ENCODE data around the gene ZNF157. TPM values are rescaled to one million over a fixed set of nuclear protein-coding genes. Genes with fewer than 3 reads are reported as not detected.
"Not testable (repeated sequence)": the region's sequence is repeated elsewhere in the genome, so short reads cannot be mapped to it uniquely, and the experiment has no call there.

The ZNF157 gene
- total RNA-seq, 4 donors from 2014 or later: 0.14 to 0.32 TPM; not detected in 2

GRCh38 chrX:47361538-47362511, 8.6 kb upstream of the ZNF157 start:
- 30 to 50% methylated on average over 2 to 13 of the region's 13 CpGs for WGBS, 2 donors (ENCODE audit: low coverage in 1 of 2)
- peak overlapping the region in 2 of 4 donors; percentile 12 to 19 for H3K4me3 ChIP-seq
- intact Hi-C loops (cut with DNase I; ENCODE audit: low total_unique reads): no loop called here

DNA sequence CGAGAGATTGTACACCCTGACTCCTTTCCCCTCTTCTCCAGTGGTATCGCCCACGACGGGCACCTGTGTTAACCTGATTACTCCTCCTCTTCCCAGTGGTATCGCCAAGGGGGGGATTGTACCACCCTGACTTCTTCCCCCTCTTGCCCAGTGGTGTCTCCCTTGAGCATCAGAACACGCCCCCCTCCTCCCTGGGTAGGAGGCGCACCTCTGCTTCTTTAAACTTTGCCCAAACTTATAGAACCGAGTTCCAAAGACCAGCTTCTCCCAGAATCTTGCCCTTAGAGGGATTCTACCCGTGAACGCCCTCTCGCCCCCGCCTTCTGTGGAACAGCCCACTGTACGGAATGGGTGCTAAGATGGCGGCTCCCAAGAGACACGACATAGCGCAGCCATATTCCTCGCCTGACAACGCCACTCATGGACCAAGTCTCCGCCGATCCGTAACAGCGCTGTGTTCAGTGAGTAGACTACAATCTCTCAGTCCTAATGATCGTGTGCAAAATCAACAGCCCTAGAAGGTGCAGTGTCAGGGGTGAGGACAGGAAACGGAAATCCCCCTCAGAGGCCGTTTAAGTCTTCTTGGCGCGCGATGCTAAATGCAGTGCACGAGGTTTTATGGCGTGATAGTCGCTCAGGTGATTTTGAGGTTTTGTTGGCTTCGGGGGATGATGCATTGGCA, 4.2 kb upstream of the ZNF157 start:
- DNase-seq: peak; percentile 50
- Histone ChIP-seq H3K27me3 (no peaks in the 10 kb centered on the region), H3K36me3 (no peaks in the 10 kb centered on the region), H3K4me3 (peak overlapping the region in 3 of 4 donors; percentile 20 to 43 (median 23)), H3K27ac (peak overlapping the region; percentile 33 to 38 (median 36)), H3K4me1 (no peaks in the 10 kb centered on the region), H3K9me3 (no peaks in the 10 kb centered on the region)
- intact Hi-C loops (cut with DNase I; ENCODE audit: low total_unique reads) (no loop called here), in situ Hi-C loops (cut with MboI; ENCODE audit: low pct_ligation_motif_present in 1 of 4, low pct_unique_long_range_greater_than_20kb in 1 of 4, low sequenced_read_pairs in 3 of 4) (no loop called here)
- TF ChIP-seq, protein P1, sequence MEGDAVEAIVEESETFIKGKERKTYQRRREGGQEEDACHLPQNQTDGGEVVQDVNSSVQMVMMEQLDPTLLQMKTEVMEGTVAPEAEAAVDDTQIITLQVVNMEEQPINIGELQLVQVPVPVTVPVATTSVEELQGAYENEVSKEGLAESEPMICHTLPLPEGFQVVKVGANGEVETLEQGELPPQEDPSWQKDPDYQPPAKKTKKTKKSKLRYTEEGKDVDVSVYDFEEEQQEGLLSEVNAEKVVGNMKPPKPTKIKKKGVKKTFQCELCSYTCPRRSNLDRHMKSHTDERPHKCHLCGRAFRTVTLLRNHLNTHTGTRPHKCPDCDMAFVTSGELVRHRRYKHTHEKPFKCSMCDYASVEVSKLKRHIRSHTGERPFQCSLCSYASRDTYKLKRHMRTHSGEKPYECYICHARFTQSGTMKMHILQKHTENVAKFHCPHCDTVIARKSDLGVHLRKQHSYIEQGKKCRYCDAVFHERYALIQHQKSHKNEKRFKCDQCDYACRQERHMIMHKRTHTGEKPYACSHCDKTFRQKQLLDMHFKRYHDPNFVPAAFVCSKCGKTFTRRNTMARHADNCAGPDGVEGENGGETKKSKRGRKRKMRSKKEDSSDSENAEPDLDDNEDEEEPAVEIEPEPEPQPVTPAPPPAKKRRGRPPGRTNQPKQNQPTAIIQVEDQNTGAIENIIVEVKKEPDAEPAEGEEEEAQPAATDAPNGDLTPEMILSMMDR (IDR thresholded peaks at IDR 0.05): no peak
- TF ChIP-seq EP300 (IDR thresholded peaks at IDR 0.05; ENCODE audit: low read depth) (no peak), POLR2AphosphoS5 (IDR thresholded peaks at IDR 0.05) (no peak), POLR2A (IDR thresholded peaks at IDR 0.05) (no peak)
- 30% methylated on average over 22 of the region's 32 CpGs; no CpG with 5 or more reads in 1 of the 2 donors for WGBS, 2 donors (ENCODE audit: low coverage in 1 of 2)

More at GRCh38 chrX:47361538-47362511, 8.6 kb upstream of the ZNF157 start:
- H3K4me1 ChIP-seq: no peaks in the 10 kb centered on the region
- in situ Hi-C loops (cut with MboI; ENCODE audit: low pct_ligation_motif_present in 1 of 4, low pct_unique_long_range_greater_than_20kb in 1 of 4, low sequenced_read_pairs in 3 of 4): no loop called here
- DNase-seq: peak; percentile 69
- TF ChIP-seq EP300 (IDR thresholded peaks at IDR 0.05; ENCODE audit: low read depth) (no peak), POLR2AphosphoS5 (IDR thresholded peaks at IDR 0.05) (no peak), POLR2A (IDR thresholded peaks at IDR 0.05) (no peak)
- TF ChIP-seq, protein P1 (IDR thresholded peaks at IDR 0.05): no peak
- H3K27me3 ChIP-seq: no peaks in the 10 kb centered on the region
- H3K27ac ChIP-seq: peak overlapping the region; percentile 70 to 86 (median 78)
- H3K36me3 ChIP-seq: no peaks in the 10 kb centered on the region
- H3K9me3 ChIP-seq: no peaks in the 10 kb centered on the region

- intact Hi-C loops (cut with DNase I; ENCODE audit: low total_unique reads): no loop called here
- Histone ChIP-seq H3K36me3 (no peaks in the 10 kb centered on the region), H3K27me3 (no peaks in the 10 kb centered on the region), H3K27ac (no peak overlapping the region), H3K4me3 (no peak overlapping the region), H3K4me1 (no peaks in the 10 kb centered on the region), H3K9me3 (no peaks in the 10 kb centered on the region)
- 35 to 56% methylated on average over 2 to 5 of the region's 5 CpGs for WGBS, 2 donors (ENCODE audit: low coverage in 1 of 2)
- no peak for DNase-seq
- TF ChIP-seq EP300 (IDR thresholded peaks at IDR 0.05; ENCODE audit: low read depth) (no peak), POLR2A (IDR thresholded peaks at IDR 0.05) (no peak), POLR2AphosphoS5 (IDR thresholded peaks at IDR 0.05) (no peak)
- TF ChIP-seq, protein P1 (IDR thresholded peaks at IDR 0.05): no peak
- in situ Hi-C loops (cut with MboI; ENCODE audit: low pct_ligation_motif_present in 1 of 4, low pct_unique_long_range_greater_than_20kb in 1 of 4, low sequenced_read_pairs in 3 of 4): no loop called here
These were observed 2.8 kb downstream of the ZNF157 start for GRCh38 chrX:47373198-47373597.

- H3K9me3 ChIP-seq: no peaks in the 10 kb centered on the region
- no peak overlapping the region for H3K4me3 ChIP-seq
- H3K4me1 ChIP-seq: no peaks in the 10 kb centered on the region
- H3K36me3 ChIP-seq: no peaks in the 10 kb centered on the region
- in situ Hi-C loops (cut with MboI; ENCODE audit: low pct_ligation_motif_present in 1 of 4, low pct_unique_long_range_greater_than_20kb in 1 of 4, low sequenced_read_pairs in 3 of 4) (loop anchor here (10.0 to 25.0 kb wide), 3 partner anchors 132 to 193 kb away; partner anchors contain the start of gene UBA1 (in 4 of the 4)), intact Hi-C loops (cut with DNase I; ENCODE audit: low total_unique reads) (loop anchor here (10.0 kb wide), 1 partner anchor 145 kb away; no protein-coding TSS in a partner anchor)
- no peaks in the 10 kb centered on the region for H3K27me3 ChIP-seq
- H3K27ac ChIP-seq: no peak overlapping the region
- DNase-seq: peak; percentile 51
- 64% methylated on average over 10 of the region's 10 CpGs; no CpG with 5 or more reads in 1 of the 2 donors for WGBS, 2 donors (ENCODE audit: low coverage in 1 of 2)
- TF ChIP-seq EP300 (IDR thresholded peaks at IDR 0.05; ENCODE audit: low read depth) (no peak), POLR2A (IDR thresholded peaks at IDR 0.05) (no peak), POLR2AphosphoS5 (IDR thresholded peaks at IDR 0.05) (no peak)
These were observed 9.9 kb downstream of the ZNF157 start for GRCh38 chrX:47380268-47380667.

- DNase-seq, H3K9me3 ChIP-seq, H3K27me3 ChIP-seq, H3K4me3 ChIP-seq, H3K36me3 ChIP-seq, H3K27ac ChIP-seq, H3K4me1 ChIP-seq: not testable (repeated sequence)
- intact Hi-C loops (cut with DNase I; ENCODE audit: low total_unique reads) (loop anchor here (10.0 kb wide), 1 partner anchor 144 kb away; no protein-coding TSS in a partner anchor), in situ Hi-C loops (cut with MboI; ENCODE audit: low pct_ligation_motif_present in 1 of 4, low pct_unique_long_range_greater_than_20kb in 1 of 4, low sequenced_read_pairs in 3 of 4) (loop anchor here (10.0 to 25.0 kb wide), 3 partner anchors 131 to 194 kb away; partner anchors contain the start of gene UBA1 (in 4 of the 4))
These were observed 10.5 kb downstream of the ZNF157 start for GRCh38 chrX:47380837-47381236.
